HepG2 (cell line): Measurements from ENCODE around the gene WDR6. TPM values are rescaled to one million over a fixed set of nuclear protein-coding genes. Genes with fewer than 3 reads are reported as not detected.

ENCODE experiments used
- ATAC-seq: fragments of 200-7000 bp; cut with Tn5 transposase; 3 replicates; pipeline ENCODE4 v1.9.1; 2020; ENCODE audit warnings: mild to moderate bottlenecking, moderate library complexity
- BruUV-seq: library from RNA; stranded (reverse); fragments of 400-500 nt; replicated peaks from 2 replicates; lab custom pipeline; 2021; lab: Mats Ljungman, UMichigan
- CTCF ChIA-PET: fragments of 300-600 bp; formaldehyde crosslinking; extraction: SDS; loops from one replicate; lab custom pipeline; 2021; ENCODE audit warnings: low total read pairs, inconsistent platforms, low intra/inter-chr PET ratio; lab: Yijun Ruan, JAX
- POLR2A ChIA-PET: fragments of 350-600 bp; sonication (Branson Sonifier 250); formaldehyde crosslinking; loops from one replicate; lab custom pipeline; 2020; ENCODE audit warnings: antibody characterized with exemption, inconsistent platforms; lab: Yijun Ruan, JAX
- DNase-seq: peaks from one replicate; pipeline ENCODE4 v3.0.0-alpha.2; 2015; ENCODE audit warnings: low spot score
- FAIRE-seq: peaks from 3 replicates; lab custom pipeline; 2011; peaks lifted over from hg19 to GRCh38; lab: Jason Lieb, UNC
- H2AFZ ChIP-seq: one replicate; pipeline ENCODE4 v1.6.1; 2011; ENCODE audit warnings: low read length, inconsistent platforms
- H3K27ac ChIP-seq: fragments of 300-600 bp; 3 replicates; pipeline ENCODE4 v1.8.0; 2011; ENCODE audit warnings: mixed run types, mild to moderate bottlenecking, mixed read lengths, low read length, inconsistent platforms; ENCODE audit not compliant: insufficient read depth; ENCODE audit errors: extremely low read length
- H3K27me3 ChIP-seq, 2 experiments: fragments of 200-600 bp in 1 of 2; 2 replicates in 1 of 2; 3 replicates in 1 of 2; pipeline versions ENCODE4 v1.6.0 to v1.8.0; 2011; ENCODE audit warnings: low read length in 2 of 2, mild to moderate bottlenecking in 2 of 2, moderate library complexity in 2 of 2, inconsistent platforms in 1 of 2; ENCODE audit not compliant: insufficient read depth in 2 of 2, control insufficient read depth in 1 of 2
- H3K36me3 ChIP-seq, 2 experiments: fragments of 200-600 bp in 1 of 2; replicated peaks in 1 of 2; 2 replicates in 1 of 2; 3 replicates in 1 of 2; pipeline versions ENCODE4 v1.5.1 to v1.8.0; 2011; ENCODE audit warnings: low read length in 2 of 2, inconsistent platforms in 1 of 2; ENCODE audit not compliant: insufficient read depth in 2 of 2, control insufficient read depth in 1 of 2
- H3K4me1 ChIP-seq: 2 replicates; pipeline ENCODE4 v1.5.1; 2012; ENCODE audit warnings: low read length, inconsistent platforms; ENCODE audit not compliant: insufficient read depth
- H3K4me2 ChIP-seq: 2 replicates; pipeline ENCODE4 v1.6.0; 2011; ENCODE audit warnings: low read depth, low read length, inconsistent platforms
- H3K4me3 ChIP-seq, 3 experiments: fragments of 200-600 bp in 1 of 3; sonication (generic), shearing (Covaris generic) in 1 of 3; replicated peaks in 1 of 3; 2 replicates each; pipeline ENCODE4 v1.5.1; 2011 to 2016; ENCODE audit warnings: low read length in 3 of 3, inconsistent platforms in 2 of 3, low read depth in 2 of 3, mild to moderate bottlenecking in 2 of 3, control low read depth in 1 of 3, mixed read lengths in 1 of 3; ENCODE audit not compliant: insufficient read depth in 1 of 3
- H3K79me2 ChIP-seq: one replicate; pipeline ENCODE4 v1.6.1; 2011; ENCODE audit warnings: low read length, inconsistent platforms; ENCODE audit not compliant: insufficient read depth
- H3K9ac ChIP-seq: 2 replicates; pipeline ENCODE4 v1.6.0; 2011; ENCODE audit warnings: mild to moderate bottlenecking, low read depth, low read length, inconsistent platforms; ENCODE audit not compliant: insufficient read depth
- H3K9me3 ChIP-seq: 2 replicates; pipeline ENCODE4 v1.5.1; 2012; ENCODE audit warnings: mild to moderate bottlenecking, low read length
- H4K20me1 ChIP-seq: 2 replicates; pipeline ENCODE4 v1.6.0; 2011; ENCODE audit warnings: inconsistent platforms, mild to moderate bottlenecking, low read length, moderate library complexity; ENCODE audit not compliant: insufficient read depth
- AGO1 ChIP-seq: fragments of 200-400 bp; formaldehyde crosslinking; IDR thresholded peaks from 2 replicates; pipeline ENCODE4 v1.6.1; 2017; ENCODE audit warnings: mild to moderate bottlenecking, low read depth, low read length, moderate library complexity; ENCODE audit not compliant: poor library complexity, severe bottlenecking
- BRD4 ChIP-seq: sonication (generic); formaldehyde crosslinking; IDR thresholded peaks from 2 replicates; pipeline ENCODE4 v1.4.0; 2020; ENCODE audit warnings: missing genetic modification reagents
- MEF2D ChIP-seq: sonication (generic); formaldehyde crosslinking; IDR thresholded peaks from 2 replicates; pipeline ENCODE4 v1.5.1; 2020; ENCODE audit warnings: mild to moderate bottlenecking, missing genetic modification reagents
- MIER3 ChIP-seq: IDR thresholded peaks from 2 replicates; pipeline ENCODE4 v1.6.1; 2016; ENCODE audit warnings: missing compliant biosample characterization, borderline replicate concordance
- NFATC3 ChIP-seq: sonication (generic); formaldehyde crosslinking; IDR thresholded peaks from 2 replicates; pipeline ENCODE4 v1.5.1; 2020; ENCODE audit warnings: mild to moderate bottlenecking, missing genetic modification reagents
- NR0B2 ChIP-seq: sonication (generic); formaldehyde crosslinking; IDR thresholded peaks from 2 replicates; pipeline ENCODE4 v1.4.0; 2020; ENCODE audit warnings: mild to moderate bottlenecking, missing genetic modification reagents
- NR3C1 ChIP-seq: sonication (generic); formaldehyde crosslinking; IDR thresholded peaks from 2 replicates; pipeline ENCODE4 v1.4.0; 2020; ENCODE audit warnings: missing genetic modification reagents
- SKI ChIP-seq: fragments of 450-650 bp; IDR thresholded peaks from one replicate; pipeline ENCODE4 v1.6.1; 2018; ENCODE audit warnings: mild to moderate bottlenecking; ENCODE audit not compliant: partially characterized antibody
- ZBTB33 ChIP-seq: sonication (generic); formaldehyde crosslinking; IDR thresholded peaks from 2 replicates; pipeline ENCODE4 v1.4.0; 2020; ENCODE audit warnings: missing genetic modification reagents
- ZNF737 ChIP-seq: sonication (generic); formaldehyde crosslinking; IDR thresholded peaks from 2 replicates; pipeline ENCODE4 v1.5.0; 2020; ENCODE audit warnings: missing genetic modification reagents, mild to moderate bottlenecking, borderline replicate concordance
- WGBS: methylation state at CpG from one replicate; pipeline ENCODE4 v1.1.6; 2017; ENCODE audit warnings: low lambda C conversion rate; 5-methylcytosine and 5-hydroxymethylcytosine counted together
- in situ Hi-C: cut with HindIII; loops from 2 replicates; pipeline ENCODE4 v1.10.0; 2017; ENCODE audit warnings: low pct_unique_long_range_greater_than_20kb; ENCODE audit not compliant: extremely low pct_ligation_motif_present
- intact Hi-C: fragments of 100-400 bp; cut with micrococcal nuclease; formaldehyde crosslinking; loops from one replicate; pipeline ENCODE4 v1.10.0; 2022; ENCODE audit not compliant: unreplicated experiment
- polyA plus RNA-seq, 8 experiments: library from polyadenylated mRNA; depleted of rRNA in 3 of 8; stranded (reverse) in 7 of 8; unstranded in 1 of 8; fragments of >200 nt; fragmentation: Illumina TruSeq in 4 of 8; extraction: Trizol in 4 of 8; gene quantifications; 2 replicates each; pipeline versions ENCODE4 v1.2.1 to v1.2.3, GENCODE V29; 2011 to 2016; ENCODE audit warnings: low read depth in 4 of 8, missing spikeins in 1 of 8, mixed read lengths in 1 of 8; ENCODE audit not compliant: insufficient read depth in 1 of 8
- total RNA-seq, 5 experiments: library from RNA; depleted of rRNA; stranded (reverse); fragments of >200 nt; fragmentation: Illumina TruSeq; extraction: Trizol; gene quantifications; 2 replicates each; pipeline ENCODE4 v1.2.3, GENCODE V29; 2016; ENCODE audit warnings: low read depth in 1 of 5

WDR6 gene
- total and polyA plus RNA-seq, 2 of the 13 experiments (the other 11 are each of a cell fraction or from before 2014, with no cell fraction given) = 73.4 to 139 TPM

- no TSS peak for BruUV-seq
- H3K4me3 ChIP-seq = no peak overlapping the region
- TF ChIP-seq MIER3 = no peak
- TF ChIP-seq NFATC3 (CRISPR knock-in tag) = no peak
- TF ChIP-seq SKI = no peak
- TF ChIP-seq AGO1 = no peak
- no peak for TF ChIP-seq ZNF737 (CRISPR knock-in tag)
- no peak for TF ChIP-seq BRD4 (CRISPR knock-in tag)
- TF ChIP-seq NR0B2 (CRISPR knock-in tag) = no peak
- TF ChIP-seq NR3C1 (CRISPR knock-in tag) = no peak
- no peak for TF ChIP-seq MEF2D (CRISPR knock-in tag)
- no peak for TF ChIP-seq ZBTB33 (CRISPR knock-in tag)
- FAIRE-seq (no peak), ATAC-seq (no peak), DNase-seq (no peak)
- no peaks in the 10 kb centered on the region for H3K4me1 ChIP-seq
- intact Hi-C loops = no loop called here
- H3K36me3 ChIP-seq = peaks cover 14 to 58% of the 10 kb centered on the region in 2 experiments
- no peaks in the 10 kb centered on the region for H4K20me1 ChIP-seq
- ChIA-PET CTCF (no interaction called here), POLR2A (no interaction called here)
- 94% methylated on average over 2 of the region's 2 CpGs for WGBS
- no peak overlapping the region for H3K9ac ChIP-seq
- H3K9me3 ChIP-seq = no peaks in the 10 kb centered on the region
- H3K79me2 ChIP-seq = peaks cover 7% of the 10 kb centered on the region
- H3K27me3 ChIP-seq = no peaks in the 10 kb centered on the region
- no peak overlapping the region for H3K27ac ChIP-seq
- H3K4me2 ChIP-seq = no peak overlapping the region
- H2AFZ ChIP-seq = no peak overlapping the region
- in situ Hi-C loops = no loop called here
These were observed 44.9 kb upstream of the WDR6 start for GRCh38 chr3:48962340-48962739.
